GM19455 (cell line): ENCODE results near the gene SLC9A2.

Source experiments
- ATAC-seq: cut with Tn5 transposase; IDR thresholded peaks from one replicate; pipeline ENCODE4 v1.9.1; 2021; ENCODE audit not compliant: unreplicated experiment

SLC9A2 gene

DNA sequence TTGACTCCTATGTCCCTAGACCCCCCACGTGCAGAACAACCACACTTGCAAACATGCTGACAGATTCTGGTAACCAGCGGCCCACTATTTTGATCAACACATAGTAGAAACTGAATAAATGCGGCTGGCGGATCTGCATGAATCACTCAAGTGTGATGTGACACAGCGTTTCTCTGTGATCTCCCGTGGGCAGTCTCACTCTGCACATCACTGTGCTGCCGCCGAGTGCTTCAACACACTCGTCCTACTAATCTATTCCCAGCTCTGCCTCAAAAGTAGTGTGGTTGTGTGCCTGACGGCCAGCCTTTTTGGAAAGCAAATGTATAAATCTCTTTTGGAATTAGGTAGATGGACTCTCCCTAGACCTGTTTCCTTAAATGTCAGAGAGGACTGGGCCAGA, 105.2 kb downstream of the SLC9A2 start:
- ATAC-seq = no peak

DNA sequence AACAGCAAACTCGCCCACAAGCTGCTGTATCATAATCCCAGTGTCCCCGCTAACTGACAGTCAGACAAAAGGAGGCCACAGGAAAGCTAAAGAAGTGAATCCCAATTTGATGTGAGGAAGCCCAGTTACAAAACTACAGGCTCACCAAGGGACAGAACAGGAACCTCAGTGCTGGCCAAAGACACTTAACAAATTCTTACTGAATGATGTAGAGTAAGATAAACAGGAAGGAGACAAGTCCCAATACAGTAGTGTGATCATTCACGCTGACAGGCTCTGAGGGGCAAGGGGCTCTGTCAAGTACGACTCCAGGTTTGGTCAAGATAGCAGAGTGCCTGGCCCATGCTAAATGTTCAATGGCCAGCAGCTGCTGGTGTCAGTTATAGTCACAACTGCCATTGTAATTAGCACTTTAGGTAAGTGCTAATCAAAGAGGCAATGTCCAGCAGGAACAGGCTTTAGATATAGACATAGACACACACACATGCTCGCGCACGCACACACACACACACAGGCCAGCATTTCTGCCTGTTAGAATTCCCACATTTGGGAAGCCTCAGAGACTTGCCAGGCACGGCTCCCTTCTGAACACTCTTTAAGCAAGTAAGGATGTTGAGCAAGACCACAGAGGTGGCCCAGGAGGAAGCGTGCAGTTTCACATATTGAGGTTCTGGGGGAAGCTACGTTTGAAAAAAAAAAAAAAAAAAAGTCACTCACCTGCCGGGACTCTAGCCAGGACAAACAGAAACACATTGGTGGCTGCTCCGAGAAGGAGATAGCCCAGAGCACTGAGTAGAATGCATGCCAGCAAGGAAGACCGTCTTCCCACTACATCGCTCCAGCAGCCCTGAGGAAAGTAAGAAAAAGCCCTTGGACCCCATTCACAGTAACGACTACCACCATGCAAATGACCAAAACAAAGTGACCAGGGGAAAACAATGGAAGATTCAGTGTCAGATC, 107.1 kb downstream of the SLC9A2 start:
- no peak for ATAC-seq

DNA sequence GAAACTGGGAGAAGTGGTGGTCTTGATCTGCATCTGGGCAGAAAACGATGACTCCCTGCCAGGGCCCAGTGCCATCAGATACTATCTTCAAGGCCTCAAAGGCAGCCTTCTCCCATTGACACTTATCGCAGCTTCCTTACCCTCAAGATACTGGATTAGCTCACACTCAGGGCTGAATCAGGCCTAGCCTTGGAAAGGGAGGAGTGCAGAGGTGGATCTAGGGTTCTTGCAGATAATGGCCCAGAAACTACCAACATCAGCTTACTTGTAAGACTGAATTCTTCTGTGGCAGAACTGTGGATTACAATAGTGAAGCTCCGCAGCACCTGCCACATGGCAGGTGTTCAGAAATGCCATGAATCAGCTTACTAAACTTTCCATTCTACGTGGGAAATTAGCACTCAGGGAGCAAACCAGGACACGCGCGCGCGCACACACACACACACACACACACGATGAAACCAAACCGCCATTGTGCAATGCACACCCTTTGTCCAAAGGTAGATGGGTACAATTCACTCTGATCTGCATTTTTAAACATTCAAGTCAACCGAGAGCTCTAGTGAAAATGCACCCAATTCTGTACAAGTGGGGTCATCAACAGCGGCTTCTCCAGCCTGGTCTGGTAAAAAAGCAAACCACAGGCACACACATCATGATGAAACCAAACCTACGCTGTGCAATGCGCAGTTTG, 116.2 kb downstream of the SLC9A2 start:
- peak; percentile 1 for ATAC-seq

DNA sequence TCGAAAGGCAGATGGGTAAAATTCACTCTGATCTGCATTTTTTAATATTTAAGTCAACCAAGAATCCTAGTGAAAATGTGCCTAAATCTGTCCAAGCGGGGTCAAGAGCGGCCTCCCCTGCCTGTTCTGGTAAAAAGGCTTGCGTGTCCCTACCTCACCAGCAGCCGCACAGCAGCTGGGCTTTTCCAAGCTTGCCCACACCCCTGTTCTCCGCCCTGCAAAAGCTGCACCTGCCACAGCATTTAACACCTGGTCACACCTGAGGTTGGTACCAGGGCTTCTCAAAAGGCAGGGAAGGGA, 116.7 kb downstream of the SLC9A2 start:
- peak; percentile 22 for ATAC-seq

DNA sequence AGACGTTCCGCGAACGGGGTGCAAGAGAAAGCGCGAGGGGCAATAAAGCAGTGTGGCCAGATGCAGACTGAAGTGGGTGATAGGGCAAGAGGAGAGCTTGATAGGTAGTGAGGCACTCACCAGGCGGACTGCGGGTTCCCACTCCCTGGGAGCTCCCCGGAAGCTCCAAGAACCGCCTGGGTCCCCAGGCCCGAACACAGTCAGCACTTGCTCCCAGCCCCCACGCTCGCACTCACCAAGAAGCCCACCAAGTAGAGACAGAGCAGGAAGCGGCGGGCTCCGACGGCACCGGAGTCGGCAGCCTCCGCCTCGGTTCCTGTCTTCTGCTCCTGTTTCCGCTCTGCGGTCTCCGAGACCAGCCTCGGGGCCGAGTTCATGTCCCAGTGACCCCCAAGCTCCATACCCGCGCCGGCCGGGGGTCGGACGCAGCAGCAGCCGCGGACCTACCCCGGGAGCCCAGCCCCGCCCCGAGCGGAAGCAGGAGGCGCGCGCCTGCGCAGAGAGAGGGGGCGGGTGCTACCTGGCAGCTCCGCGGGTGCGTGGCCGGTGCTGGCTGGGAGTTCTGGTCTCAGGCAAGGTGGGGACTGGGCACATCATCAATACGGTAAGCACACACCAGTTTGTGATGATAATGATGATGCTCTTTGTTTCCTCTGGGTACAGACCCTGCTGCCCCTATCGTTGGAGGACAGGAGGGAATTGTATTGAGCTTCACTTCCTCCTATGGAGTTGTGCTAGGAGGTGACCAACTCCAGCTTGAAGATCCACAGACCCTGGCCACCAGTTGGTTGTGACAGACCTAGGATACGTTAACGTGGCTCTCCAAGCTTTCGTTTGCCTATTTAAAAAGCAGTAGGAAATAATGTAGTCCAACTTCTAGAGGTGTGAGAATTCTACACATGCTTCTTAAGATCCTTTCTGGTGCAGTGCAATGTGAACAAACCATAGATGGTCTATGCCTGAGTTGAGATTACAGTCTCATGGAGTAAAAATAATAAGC, 117.4 kb downstream of the SLC9A2 start:
- peak; percentile 94 for ATAC-seq

DNA sequence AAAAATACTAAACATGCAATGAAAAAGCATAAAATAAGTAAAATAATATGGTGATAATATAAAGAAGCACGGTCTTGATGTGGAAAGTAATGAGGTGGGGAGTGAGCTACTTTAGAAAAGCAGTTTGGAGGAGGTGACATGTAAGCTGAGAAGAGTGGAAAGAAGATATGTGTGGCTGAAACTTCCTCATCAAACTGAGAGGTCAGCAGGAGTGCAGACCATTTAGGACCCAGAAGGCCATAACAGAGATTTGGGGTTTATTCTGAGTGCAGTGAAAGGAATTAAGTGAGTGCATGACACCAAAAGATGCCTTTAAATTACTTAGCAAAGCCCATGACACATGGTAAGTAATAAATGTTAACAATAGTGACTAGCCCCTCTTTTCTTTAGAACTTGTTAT, 118.1 kb downstream of the SLC9A2 start:
- peak; percentile 34 for ATAC-seq

DNA sequence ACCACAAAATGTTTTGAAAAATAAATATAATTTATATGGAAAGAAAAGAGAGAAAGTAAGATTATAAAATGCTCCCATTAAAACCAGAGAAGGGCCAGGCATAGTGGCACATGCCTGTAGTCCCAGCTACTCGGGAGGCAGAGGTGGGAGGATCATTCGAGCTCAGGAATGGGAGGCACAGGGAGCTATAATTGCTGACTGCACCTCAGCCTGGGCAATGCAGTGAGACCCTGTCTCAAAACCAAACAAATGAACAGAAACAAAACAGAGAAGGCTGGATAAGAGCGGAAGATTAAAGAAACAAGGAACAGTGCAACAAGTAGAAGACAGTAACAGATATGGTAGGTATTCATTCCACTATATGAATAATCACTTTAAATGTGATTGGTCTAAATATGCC, 123.9 kb downstream of the SLC9A2 start:
- ATAC-seq = no peak

DNA sequence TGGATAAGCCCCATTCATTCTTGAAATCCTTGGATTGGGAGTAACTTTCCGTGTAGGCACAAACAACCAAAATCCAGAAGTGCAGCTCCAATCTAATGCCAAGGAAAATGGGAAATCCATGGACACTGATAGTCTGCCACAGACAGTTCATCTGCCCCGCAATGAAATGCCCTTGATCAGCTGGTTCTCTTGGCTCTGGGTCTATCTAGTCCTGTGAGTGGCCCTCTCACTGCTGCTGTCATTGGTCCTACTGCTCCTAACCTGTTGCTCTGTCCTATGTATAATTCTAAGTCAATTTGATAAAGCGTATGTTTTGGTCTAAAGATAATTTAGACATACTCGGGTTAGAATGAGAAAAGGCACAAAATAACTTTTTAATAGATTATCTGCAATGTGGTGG, 128.8 kb downstream of the SLC9A2 start:
- ATAC-seq = no peak

DNA sequence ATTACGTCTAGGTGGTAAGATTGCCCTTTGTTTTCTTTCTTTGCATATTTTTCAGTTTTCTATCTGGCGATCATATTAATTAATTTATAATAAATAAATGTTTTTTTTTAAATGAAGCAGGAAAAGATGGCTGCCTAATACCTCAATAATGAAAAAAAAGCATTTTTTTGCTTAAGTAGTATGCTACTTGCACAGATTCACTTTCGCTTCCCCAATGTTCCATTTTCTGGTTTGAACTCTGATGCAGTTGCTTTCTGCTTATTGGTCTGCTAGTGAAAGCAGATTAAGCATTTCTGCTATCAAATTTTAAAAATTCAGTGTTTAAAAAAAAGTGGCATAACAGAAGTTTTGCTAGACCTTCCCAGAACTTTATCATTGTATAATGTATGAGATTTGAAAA, 130.6 kb downstream of the SLC9A2 start:
- ATAC-seq = peak; percentile 76

DNA sequence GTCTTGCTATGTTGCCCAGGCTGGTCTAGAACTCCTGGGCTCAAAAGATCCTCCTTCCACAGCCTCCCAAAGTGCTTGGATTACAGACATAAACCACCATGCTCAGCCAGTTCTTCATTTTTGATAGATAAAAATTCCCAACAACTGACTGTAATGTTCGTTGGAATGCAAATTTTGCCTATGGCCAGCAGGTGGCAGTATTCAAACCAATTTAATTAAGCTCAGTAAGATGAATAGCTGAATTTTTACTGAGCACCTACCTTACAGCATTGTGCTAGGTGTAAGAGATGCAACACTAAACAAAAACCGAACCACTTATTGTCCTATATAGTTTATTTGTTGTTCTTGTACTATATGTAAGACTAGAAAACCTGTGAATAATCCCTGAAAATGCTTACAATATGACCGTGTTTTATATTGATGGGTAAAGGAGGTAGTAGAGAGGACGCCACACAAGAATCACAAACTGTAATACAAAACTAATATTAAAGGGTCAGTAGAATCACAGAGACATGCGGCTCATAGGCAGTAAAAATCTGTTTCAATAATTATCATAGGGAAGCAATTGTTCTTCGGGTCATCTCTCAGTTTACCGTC, 134.3 kb downstream of the SLC9A2 start:
- peak; percentile 60 for ATAC-seq

DNA sequence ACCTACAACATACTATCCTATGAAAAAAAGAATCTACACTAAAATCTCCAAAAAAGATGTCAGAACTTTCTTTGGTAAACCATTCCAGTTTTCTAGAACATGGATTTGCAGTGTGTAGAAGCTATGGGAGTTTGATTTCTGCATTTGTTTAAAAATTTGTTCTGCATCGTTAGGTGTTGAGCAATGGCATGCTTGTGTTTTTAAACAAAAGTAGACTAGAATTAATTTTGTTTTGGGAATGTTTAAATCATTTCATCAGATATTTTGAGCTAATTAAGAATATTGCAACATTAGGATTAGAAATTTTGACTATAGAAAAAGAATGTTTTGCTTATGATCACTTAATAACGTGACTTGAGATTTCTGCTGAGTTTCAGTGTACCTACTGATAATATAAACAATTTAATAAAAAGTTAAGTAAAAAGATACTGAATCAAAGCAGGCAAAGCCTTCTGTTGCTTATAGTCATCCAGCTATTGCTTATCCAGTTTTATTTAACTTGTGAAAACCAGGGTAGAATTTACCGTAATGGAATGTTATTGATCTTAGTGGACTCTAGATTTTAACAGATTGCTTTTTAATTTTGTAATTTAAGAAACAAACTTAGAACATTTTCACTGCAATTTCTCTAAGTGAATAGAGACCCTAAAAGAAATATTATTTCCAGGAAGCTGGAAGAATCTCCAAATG, 135.2 kb downstream of the SLC9A2 start:
- no peak for ATAC-seq

DNA sequence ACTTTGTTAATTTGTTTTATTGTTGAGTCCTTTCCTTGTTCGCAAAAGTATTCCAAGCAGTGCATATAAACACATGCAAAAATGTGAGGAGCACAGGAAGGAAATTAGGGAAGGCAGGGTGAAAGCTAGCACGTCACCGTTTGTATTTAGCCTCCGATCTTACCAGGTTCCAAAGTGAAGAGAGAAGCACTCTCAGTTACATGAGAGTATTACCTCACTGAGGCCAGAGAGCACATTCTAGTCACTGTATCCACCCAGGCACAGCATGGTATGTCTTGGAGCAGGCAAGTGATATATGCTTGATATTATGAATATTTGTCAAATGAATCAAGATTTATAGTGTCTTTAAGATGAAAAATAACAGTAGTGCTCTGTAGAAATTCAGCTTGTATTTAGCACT, 135.9 kb downstream of the SLC9A2 start:
- no peak for ATAC-seq

DNA sequence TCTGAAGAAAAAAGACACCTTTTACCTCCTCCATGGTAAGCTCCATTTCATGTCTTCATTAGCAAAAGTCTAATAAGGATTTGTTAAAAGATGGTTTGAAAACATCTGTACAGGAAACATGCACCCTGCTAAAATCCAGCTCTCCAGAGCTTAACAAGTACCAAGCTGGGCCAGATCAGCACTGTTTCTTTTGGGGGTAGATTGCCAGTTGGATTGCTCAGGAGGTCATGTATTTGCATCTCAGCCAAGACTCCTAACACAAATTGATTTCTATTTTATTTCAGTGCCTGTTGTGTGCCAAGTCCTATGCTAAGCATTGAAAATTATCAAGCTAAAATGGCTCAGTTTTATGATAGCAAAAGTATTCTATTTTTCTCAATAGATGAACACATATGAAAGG, 139.1 kb downstream of the SLC9A2 start:
- no peak for ATAC-seq
